Skeletal muscle tissue (tissue), 4 donors: ENCODE data around the gene SHANK1. TPM values are rescaled to one million over a fixed set of nuclear protein-coding genes. Genes with fewer than 3 reads are reported as not detected.

Experiments
- H3K27ac ChIP-seq: one replicate; pipeline ENCODE4 v1.7.0; 2013; ENCODE audit warnings: mild to moderate bottlenecking, low read depth, low read length, inconsistent platforms
- H3K27me3 ChIP-seq, 3 donors: one replicate each; pipeline ENCODE4 v1.7.0; 2013; ENCODE audit warnings: low read length in 3 of 3; ENCODE audit not compliant: control insufficient read depth in 3 of 3, insufficient read depth in 3 of 3
- H3K36me3 ChIP-seq, 3 donors: one replicate each; pipeline ENCODE4 v1.7.0; 2013; ENCODE audit warnings: low read length in 3 of 3; ENCODE audit not compliant: control insufficient read depth in 3 of 3, insufficient read depth in 3 of 3
- H3K4me1 ChIP-seq, 3 donors: one replicate each; pipeline ENCODE4 v1.7.0; 2013; ENCODE audit warnings: low read length in 3 of 3, mild to moderate bottlenecking in 3 of 3; ENCODE audit not compliant: control insufficient read depth in 3 of 3, insufficient read depth in 3 of 3
- H3K4me3 ChIP-seq, 3 donors: one replicate each; pipeline ENCODE4 v1.7.0; 2013; ENCODE audit warnings: low read length in 3 of 3
- H3K9ac ChIP-seq, 3 donors: one replicate each; pipeline ENCODE4 v1.7.0; 2013; ENCODE audit warnings: low read length in 3 of 3, mild to moderate bottlenecking in 3 of 3, moderate library complexity in 2 of 3, low read depth in 1 of 3
- H3K9me3 ChIP-seq, 3 donors: one replicate each; pipeline ENCODE4 v1.7.0; 2013; ENCODE audit warnings: low read length in 3 of 3; ENCODE audit not compliant: control insufficient read depth in 3 of 3
- total RNA-seq: library from RNA; depleted of rRNA; stranded (reverse); fragments of >200 nt; gene quantifications from one replicate; pipeline ENCODE4 v1.2.3, GENCODE V29; 2014
- donor health status: Osteomylitis.

Gene SHANK1
- total RNA-seq, 1 donor from 2014 or later: 6.8 TPM

GRCh38 chr19:50705422-50706019 is 14.1 kb downstream of the SHANK1 start:
- H3K4me3 ChIP-seq: no peak overlapping the region
- no peak overlapping the region for H3K9ac ChIP-seq
- H3K27ac ChIP-seq: no peak overlapping the region
- H3K4me1 ChIP-seq: no peaks in the 10 kb centered on the region
- no peaks in the 10 kb centered on the region for H3K9me3 ChIP-seq
- peaks cover 16 to 34% (median 28%) of the 10 kb centered on the region in 3 donors for H3K27me3 ChIP-seq
- H3K36me3 ChIP-seq: no peaks in the 10 kb centered on the region

GRCh38 chr19:50703915-50704796 is 15.4 kb downstream of the SHANK1 start:
- Histone ChIP-seq H3K9me3 (no peaks in the 10 kb centered on the region), H3K9ac (no peak overlapping the region), H3K4me1 (no peaks in the 10 kb centered on the region), H3K36me3 (no peaks in the 10 kb centered on the region), H3K27me3 (peaks cover 20 to 41% (median 32%) of the 10 kb centered on the region in 3 donors), H3K27ac (no peak overlapping the region), H3K4me3 (no peak overlapping the region)

DNA sequence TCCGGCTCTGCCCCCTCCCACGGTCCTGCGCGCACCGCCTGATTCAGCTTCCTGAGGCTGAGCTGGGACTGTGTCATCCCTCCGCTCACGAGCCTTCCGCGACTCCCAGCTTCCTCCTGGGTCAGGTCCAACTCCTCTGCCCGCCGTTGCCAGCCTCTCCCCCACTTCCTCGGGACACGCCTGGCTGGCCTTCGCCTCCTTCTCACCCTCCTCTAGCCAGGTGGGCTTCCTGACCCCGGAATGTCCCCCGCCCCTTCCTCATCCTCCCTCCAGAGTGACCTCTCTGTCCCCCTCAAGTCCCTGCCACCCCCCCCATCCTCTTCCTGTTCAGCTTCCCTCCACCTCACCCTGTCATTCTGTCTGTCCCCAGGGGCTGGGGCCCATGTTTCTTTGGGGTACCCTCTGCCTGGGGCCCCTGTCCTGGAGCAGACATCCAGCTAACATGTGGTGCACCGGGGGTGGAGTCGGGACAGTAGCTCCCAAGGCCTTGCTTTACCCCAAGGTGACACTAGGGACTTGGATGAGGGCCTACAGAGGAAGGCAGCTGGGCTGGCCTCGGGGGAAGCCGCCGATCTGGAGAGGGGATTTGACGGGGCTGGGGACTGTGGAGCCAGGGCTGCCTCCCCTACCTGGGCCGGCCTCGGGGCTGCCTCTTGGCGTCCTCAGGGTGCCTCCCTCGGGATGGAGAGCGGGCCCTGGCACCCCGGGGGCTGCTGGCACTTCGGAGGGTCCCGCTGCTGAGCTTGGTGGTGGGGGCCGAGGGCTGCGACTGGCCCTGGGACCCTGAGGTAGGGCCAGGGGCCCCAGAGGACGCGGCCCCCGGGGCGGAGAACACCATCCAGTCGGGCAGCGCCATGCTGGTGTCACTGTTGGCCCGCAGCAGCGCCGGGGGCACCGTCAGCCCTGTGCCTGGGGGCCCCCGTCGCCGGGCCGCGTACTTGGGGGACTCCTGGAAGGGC is 16.5 kb downstream of the SHANK1 start:
- H3K9ac ChIP-seq: no peak overlapping the region
- H3K27me3 ChIP-seq: peaks cover 20 to 41% (median 32%) of the 10 kb centered on the region in 3 donors
- no peaks in the 10 kb centered on the region for H3K4me1 ChIP-seq
- H3K36me3 ChIP-seq: no peaks in the 10 kb centered on the region
- H3K4me3 ChIP-seq: no peak overlapping the region
- H3K9me3 ChIP-seq: no peaks in the 10 kb centered on the region
- no peak overlapping the region for H3K27ac ChIP-seq

DNA sequence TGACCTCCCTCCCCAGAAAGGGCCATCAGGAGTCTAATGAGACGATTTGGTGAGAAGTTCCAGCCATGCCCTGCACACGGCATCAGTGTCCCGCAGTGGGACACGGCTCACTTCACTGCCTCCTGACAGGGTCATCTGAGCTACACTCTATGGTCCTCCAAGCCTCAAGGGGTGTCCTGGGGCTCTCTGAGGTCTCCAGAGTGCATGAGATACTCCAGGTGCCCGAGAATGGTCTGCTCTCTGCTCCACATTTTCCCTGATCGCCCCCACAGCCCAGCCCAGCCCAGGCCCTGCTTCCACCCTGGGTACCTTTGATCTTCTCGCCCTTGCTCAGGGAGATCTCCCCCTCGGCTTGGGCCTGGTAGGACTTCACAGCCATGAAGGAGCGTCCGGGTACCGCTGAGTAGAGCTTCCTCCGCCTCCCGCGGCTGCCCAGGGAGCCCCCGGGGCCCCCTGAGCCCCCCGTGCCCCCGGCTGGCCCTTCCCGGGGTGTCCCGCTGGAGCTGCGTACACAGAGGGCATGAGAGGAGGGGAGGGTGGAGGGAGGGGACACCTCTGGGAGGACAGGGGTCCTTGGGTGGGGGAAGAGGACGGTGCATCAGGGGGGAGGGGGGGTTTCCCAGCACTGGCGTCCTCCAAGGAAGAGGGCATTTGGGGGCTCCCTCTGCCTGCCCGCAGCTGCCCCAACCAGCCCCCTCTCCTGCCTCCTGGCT is 17.3 kb downstream of the SHANK1 start:
- Histone ChIP-seq H3K27me3 (peaks cover 27 to 43% (median 32%) of the 10 kb centered on the region in 3 donors), H3K9me3 (no peaks in the 10 kb centered on the region), H3K27ac (no peak overlapping the region), H3K9ac (no peak overlapping the region), H3K36me3 (no peaks in the 10 kb centered on the region), H3K4me1 (no peaks in the 10 kb centered on the region), H3K4me3 (no peak overlapping the region)

DNA sequence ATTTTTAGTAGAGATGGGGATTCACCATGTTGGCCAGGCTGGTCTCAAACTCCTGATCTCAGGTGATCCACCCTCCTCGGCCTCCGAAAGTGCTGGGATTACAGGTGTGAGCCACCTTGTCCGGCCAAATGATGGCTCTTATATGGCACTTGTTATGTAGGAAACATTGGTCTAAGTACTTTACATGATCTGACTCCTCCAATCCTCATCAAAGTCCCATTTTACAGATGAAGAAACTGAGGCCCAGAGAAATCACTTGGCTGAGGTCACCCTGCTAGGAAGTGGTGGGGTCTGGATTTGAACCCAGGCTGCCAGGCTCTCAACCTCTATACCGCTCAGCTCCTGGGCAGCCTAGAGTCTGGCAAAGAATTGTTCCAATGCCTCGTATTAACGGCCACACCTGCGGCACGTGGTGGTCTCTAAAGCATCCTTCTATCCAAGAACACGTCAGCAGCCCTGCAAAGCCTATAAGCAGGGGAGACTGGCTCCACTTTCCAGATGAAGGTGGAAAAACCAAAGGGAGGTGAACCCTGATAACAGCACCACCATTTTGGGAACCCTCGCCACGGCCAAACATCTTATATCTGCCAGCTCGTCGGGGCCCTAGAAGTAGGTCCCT is 18.1 kb downstream of the SHANK1 start:
- Histone ChIP-seq H3K27ac (no peak overlapping the region), H3K4me3 (no peak overlapping the region), H3K9ac (no peak overlapping the region), H3K9me3 (no peaks in the 10 kb centered on the region), H3K4me1 (no peaks in the 10 kb centered on the region), H3K27me3 (peaks cover 33 to 44% (median 39%) of the 10 kb centered on the region in 3 donors), H3K36me3 (no peaks in the 10 kb centered on the region)

DNA sequence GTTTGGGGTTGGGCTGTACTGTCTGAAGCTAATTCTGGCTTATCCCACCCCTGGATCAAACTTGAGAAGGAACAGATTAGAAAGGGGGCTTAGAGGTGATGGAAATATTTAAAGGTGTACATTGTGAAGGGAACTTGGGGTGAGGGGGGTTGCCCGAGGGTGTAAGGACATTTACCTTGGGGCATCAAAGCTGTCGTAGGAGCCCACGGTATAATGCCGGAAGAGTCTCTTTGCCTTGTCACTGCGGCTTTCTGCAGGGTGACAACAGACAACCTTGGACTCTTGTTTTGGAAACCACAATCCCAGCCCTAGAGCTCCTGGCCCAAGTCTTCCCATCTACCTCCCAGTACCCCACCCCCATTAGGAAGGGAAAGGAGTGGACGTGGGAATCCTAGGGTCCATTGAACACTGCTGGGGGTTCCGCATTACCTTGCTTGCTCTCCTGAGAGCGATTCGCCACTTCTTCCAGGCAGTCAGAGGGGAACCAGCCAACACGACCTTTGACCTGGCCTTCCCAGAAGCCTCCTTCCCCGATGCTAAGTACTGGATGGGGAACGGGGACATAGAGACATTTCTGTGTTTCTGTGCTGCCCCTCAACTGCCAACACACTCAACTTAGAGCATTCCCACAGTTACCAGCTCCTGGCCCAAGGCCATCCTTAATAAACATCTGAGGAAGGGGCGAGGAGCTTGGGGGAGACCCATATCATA is 22.0 kb downstream of the SHANK1 start:
- Histone ChIP-seq H3K9me3 (no peaks in the 10 kb centered on the region), H3K4me1 (no peaks in the 10 kb centered on the region), H3K36me3 (no peaks in the 10 kb centered on the region), H3K9ac (no peak overlapping the region), H3K4me3 (no peak overlapping the region), H3K27me3 (peaks cover 48 to 52% (median 49%) of the 10 kb centered on the region in 3 donors), H3K27ac (no peak overlapping the region)

- no peak overlapping the region for H3K4me3 ChIP-seq
- H3K9ac ChIP-seq: no peak overlapping the region
- H3K9me3 ChIP-seq: no peaks in the 10 kb centered on the region
- no peaks in the 10 kb centered on the region for H3K36me3 ChIP-seq
- no peaks in the 10 kb centered on the region for H3K4me1 ChIP-seq
- no peak overlapping the region for H3K27ac ChIP-seq
- peaks cover 49 to 55% (median 52%) of the 10 kb centered on the region in 3 donors for H3K27me3 ChIP-seq
These were observed 23.5 kb downstream of the SHANK1 start for GRCh38 chr19:50696094-50696483.

GRCh38 chr19:50695251-50696093 is 24.1 kb downstream of the SHANK1 start:
- no peak overlapping the region for H3K9ac ChIP-seq
- H3K27me3 ChIP-seq: peaks cover 45 to 54% (median 54%) of the 10 kb centered on the region in 3 donors
- H3K9me3 ChIP-seq: no peaks in the 10 kb centered on the region
- no peak overlapping the region for H3K27ac ChIP-seq
- H3K36me3 ChIP-seq: no peaks in the 10 kb centered on the region
- no peaks in the 10 kb centered on the region for H3K4me1 ChIP-seq
- H3K4me3 ChIP-seq: no peak overlapping the region
